NCI-H446 (cell line): ENCODE measurements around the gene SHMT2.
"Not testable (repeated sequence)": the region's sequence is repeated elsewhere in the genome, so short reads cannot be mapped to it uniquely, and the experiment has no call there.

ENCODE experiments used
- DNase-seq, 2 experiments: peaks; one replicate each; lab custom pipeline; 2025; lab: John Stamatoyannopoulos, UW

Gene SHMT2

DNA sequence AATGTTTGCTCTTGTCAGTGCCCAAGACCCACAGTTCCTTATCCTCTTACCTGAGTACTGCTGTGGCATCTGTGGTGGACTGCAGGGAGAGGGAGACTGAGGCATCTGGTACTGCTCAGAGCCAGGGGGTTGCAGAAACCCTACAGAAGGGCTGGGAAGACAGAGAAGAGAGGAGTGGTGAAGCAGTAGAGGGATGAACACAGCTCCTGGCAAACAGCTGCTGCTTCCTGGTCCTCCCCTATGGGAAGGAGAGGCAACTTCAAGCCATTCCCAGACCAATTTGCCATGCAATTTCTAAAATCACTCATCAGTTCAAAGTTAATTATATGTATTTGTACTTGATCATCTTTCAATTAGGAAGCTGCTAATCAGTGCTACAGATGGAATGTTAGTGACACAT, 37.2 kb downstream of the SHMT2 start:
- no peak for DNase-seq

DNA sequence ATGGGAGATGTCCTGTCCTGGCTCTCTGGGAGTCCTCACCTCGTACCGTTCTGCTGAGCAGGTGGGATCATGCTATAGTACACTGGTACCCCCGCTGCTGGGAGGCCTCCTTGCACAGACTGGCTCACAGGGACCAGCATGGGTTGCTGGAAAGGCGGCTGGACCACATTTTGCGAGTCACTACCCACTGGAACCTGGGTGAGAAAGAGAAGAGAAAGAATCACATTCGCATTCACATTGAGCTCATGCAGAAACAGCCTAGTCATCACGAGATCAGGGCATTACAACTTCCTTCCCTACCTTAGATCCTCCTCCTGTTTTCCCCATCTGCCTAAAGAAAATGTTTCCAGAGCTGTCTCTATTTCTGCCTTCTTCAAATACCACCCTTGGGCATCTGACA, 38.8 kb downstream of the SHMT2 start:
- no peak for DNase-seq

DNA sequence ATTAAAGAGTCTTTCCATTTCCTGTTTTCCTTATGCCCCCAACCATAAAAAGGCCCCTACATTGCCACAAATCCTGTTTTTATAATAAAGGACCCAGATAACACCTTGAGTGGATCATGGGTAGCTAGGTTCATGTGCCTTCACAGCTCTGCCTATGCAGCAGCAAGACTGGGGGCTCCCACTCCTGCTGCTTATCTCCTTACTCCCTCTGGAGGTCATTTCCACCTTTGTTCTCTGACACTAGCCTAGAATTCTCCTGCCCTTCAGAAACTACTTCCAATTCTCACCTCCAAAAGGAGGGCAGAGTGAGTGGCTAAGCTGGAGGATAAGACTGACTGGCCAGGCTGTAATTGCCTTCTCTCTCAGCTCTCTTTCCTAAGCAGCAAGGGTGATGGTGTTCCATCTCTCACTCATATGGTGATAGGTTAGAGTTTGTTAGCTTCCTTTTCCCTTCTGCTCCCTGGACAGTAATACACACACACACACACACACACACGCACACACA, 41.5 kb downstream of the SHMT2 start:
- no peak for DNase-seq

DNA sequence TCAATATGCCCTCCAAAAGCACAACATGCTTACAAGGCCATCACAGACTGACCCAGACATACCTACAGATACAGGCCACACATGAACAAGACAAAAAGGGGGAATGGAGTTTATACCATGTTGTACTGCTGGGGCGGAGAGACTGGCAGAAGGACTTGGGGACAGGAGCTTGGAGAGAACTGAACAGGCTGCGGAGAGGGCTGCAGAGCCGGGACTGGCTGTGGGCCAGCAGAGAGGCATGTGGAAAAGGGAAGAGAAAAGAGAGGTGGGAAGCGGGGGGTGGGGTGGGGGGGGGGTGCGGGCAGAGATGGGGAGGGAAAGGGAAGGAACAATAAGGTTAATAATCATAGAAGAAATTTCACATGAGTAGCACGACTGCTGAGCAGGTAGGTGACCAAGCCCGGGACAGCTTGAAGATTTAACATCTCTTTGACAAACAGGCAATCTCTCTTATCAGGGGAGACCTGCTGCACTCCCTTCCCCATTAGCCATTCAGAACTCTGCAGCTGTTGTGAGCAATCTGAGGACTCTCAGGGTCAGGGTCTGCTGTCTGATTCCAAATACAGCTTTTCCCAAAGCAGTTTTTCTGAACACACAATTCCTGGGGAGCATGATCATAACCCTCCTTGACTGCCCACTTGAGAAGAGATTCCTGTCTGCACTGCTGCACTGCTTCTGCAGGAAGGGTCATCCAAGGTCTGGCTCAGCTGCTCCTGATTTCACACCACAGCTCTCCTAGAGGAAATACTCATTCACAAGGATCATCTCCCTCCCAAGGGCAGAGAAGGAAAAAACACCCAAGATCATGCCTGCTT, 43.0 kb downstream of the SHMT2 start:
- DNase-seq: no peak

DNA sequence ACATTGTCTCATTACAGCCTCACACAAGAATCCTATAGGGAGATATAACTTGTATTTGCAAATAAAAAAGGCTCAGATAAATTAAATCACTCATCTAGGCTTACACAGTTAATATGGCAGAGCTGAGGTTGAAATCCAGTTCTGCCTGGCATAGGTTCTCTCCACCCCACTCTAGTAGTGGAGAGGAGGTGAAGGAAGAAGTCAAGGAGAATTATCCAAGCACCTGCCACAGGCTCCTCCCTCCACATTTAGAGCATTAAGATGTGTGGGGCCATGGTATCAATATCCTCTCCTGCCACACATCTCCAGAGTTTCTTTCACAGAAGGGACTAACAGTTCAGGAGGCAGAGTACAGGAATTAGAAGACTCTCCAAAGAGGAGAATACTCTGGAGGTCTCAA, 44.0 kb downstream of the SHMT2 start:
- no peak for DNase-seq

DNA sequence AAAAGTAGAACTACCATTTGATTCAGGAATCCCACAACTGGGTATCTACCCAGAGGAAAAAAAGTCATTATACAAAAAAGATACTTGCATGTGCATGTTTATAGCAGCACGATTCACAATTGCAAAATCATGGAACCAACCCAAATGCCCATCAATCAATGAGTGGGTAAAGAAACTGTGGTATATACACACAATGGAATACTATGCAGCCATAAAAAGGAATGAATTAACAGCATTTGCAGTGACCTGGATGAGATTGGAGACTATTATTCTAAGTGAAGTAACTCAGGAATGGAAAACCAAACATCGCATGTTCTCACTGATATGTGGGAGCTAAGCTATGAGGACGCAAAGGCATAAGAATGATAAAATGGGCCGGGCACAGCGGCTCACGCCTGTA, 46.7 kb downstream of the SHMT2 start:
- not testable (repeated sequence) for DNase-seq

DNA sequence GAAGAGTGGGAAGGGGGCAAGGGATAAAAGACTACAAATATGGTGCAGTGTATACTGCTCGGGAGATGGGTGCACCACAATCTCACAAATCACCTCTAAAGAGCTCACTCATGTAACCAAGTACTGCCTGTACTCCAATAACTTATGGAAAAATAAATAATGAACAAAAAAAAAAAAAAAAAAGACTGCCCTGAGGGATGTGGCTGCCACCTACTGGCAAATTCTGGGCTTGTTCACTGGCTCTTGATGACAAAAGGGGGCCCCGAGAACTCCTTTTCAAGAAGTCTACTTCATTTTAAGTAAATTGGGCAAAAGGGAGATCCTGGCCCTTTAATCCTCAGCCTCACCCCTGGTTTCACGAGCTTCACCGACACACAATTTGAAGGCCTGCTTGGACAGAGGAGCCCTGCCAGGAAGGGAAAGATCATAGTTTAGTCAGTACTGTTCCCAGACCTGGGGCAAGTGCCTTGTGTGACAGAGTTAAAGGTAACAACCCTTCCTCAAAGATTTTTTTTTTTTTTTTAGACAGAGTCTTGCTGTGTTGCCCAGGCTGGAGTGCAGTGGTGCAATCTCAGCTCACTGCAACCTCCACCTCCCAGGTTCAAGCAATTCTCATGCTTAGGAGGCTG, 47.5 kb downstream of the SHMT2 start:
- no peak for DNase-seq

DNA sequence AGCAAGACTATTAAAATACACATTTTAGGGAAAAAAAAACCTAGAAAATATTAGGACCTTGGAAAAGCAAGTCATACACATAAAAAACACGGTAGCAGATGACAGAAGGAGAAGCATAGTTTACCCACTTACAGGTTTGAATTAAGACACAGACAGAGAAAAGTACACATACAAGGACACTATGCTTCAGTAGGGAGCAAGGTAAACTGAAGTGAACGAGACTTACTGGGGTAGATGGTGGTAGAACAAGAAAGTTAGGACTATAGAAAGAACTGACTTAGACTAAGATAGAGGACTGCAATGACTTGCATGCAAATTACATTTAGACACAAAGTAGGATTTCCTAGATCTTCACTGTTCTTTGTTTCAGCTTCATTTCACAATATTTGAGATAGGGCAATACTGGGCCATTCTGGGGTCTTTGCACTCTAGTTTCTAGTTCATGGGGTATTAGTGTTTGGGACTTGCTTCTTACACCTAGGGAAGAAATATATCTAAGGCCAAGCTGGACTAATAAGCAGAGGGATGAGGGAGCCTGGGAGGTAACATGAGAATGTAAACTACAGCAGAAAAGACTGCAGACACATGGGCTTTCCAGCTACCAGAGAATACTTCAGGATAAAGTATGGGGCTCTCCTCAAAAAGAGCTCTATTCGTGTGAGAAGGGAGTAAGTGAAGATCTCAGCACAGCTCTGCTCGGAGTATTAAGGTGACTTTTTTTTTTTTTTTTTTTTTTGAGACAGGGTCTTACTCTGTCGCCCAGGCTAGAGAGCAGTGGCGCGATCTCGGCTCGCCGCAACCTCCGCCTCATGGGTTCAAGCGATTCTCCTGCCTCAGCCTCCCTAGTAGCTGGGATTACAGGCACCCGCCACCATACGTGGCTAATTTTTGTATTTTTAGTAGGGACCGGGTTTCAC, 49.2 kb downstream of the SHMT2 start:
- no peak for DNase-seq

DNA sequence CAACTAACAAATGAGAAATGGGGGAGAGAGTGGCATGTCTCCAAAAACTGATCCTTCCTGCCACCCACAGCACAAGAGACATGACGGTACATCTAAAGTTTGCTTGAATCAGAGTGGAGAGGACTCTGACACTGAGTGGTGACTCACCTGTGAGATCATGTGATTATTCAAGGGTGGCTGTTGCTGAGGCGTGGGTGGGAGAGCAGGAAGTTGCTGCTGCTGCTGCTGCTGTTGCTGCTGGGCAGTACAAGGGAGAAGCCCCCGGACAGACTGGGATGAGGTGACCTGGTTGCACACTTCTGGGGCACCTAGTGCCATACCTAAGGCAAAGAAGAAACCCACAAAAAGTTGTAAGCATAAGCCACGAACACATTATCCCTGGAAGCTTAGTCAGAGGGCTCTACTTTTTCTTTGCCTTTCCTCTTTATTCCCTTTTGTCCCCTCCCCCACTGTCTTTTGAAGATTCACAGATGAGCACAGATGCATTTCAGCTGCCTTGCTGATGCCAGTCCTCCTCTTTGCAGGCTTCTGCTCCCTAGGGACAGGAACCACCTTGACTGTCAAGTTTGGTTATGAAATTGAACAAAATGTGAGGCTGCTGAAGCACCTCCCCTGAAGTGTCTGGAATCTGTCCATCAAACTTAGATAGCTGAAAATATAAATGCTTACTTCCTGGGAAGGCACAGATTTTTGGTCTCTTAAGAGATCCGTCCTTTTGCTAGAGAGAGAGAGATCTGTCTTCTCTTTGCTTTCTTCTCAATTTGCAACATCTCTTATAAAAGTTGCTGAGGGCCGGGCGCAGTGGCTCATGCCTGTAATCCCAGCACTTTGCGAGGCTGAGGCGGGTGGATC, 50.9 kb downstream of the SHMT2 start:
- DNase-seq: no peak

DNA sequence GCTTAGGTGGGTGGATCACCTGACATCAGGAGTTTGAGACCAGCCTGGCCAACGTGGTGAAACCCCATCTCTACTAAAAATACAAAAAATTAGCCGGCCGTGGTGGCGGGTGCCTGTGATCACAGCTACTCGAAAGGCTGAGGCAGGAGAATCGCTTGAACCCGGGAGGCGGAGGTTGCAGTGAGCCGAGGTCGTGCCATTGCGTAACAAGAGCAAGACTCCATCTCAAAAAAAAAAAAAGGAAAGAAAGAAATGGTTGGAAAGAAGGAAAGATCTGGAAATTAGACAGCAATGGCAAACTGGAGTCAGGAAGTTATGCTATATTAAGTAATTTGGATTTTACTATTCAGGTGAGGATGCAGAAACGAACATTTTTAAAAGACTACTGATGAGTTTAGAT, 52.6 kb downstream of the SHMT2 start:
- DNase-seq: not testable (repeated sequence)
